ENCODE measurements around the gene VWF.
"Not testable (repeated sequence)": the region's sequence is repeated elsewhere in the genome, so short reads cannot be mapped to it uniquely, and the experiment has no call there.

GRCh38 chr12:6159166-6160011, 34.9 kb upstream of the VWF start:
- not testable (repeated sequence) for TF ChIP-seq POLR2AphosphoS5 (IDR thresholded peaks at IDR 0.05; ENCODE audit: low read depth); CTCF (IDR thresholded peaks at IDR 0.05; ENCODE audit: insufficient read depth, low read length); GABPA (IDR thresholded peaks at IDR 0.05; ENCODE audit: low read depth)
